HCT116 (cell line): ENCODE measurements around the gene GRB10. TPM values are rescaled to one million over a fixed set of nuclear protein-coding genes. Genes with fewer than 3 reads are reported as not detected.

Source experiments
- ATAC-seq: fragments of 200-7000 bp; cut with Tn5 transposase; 2 replicates; pipeline ENCODE4 v1.9.1; 2020; ENCODE audit warnings: mild to moderate bottlenecking, moderate library complexity
- BruUV-seq: library from RNA; stranded (reverse); fragments of 400-500 nt; replicated peaks from 2 replicates; lab custom pipeline; 2021; lab: Mats Ljungman, UMichigan
- CTCF ChIA-PET: fragments of 300-600 bp; sonication (Branson Sonifier 250); formaldehyde crosslinking; loops from one replicate; lab custom pipeline; 2021; ENCODE audit warnings: antibody characterized with exemption; lab: Charles Lee
- POLR2A ChIA-PET: fragments of 300-600, 350-600 bp; sonication (Branson Sonifier 250); formaldehyde crosslinking; loops from one replicate; lab custom pipeline; 2021; ENCODE audit warnings: antibody characterized with exemption; lab: Charles Lee
- RAD21 ChIA-PET, 2 experiments: fragments of 300-600 bp; sonication (Branson Sonifier 250); formaldehyde crosslinking; loops; one replicate each; lab custom pipeline; 2023; ENCODE audit warnings: low total read pairs in 2 of 2; ENCODE audit not compliant: uncharacterized antibody in 2 of 2, unreplicated experiment in 2 of 2, low non-redundant PET in 1 of 2; lab: Charles Lee
- DNase-seq: peaks from one replicate; pipeline ENCODE4 v3.0.0-alpha.2; 2010; ENCODE audit warnings: low read depth, low spot score
- H2AFZ ChIP-seq: fragments of 200-600 bp; shearing (Covaris generic), sonication (generic); 2 replicates; pipeline ENCODE4 v1.6.1; 2017; ENCODE audit warnings: low read depth, mixed run types, mixed read lengths, antibody characterized with exemption, low read length; ENCODE audit not compliant: poor library complexity, severe bottlenecking
- H3K27ac ChIP-seq: 2 replicates; pipeline ENCODE4 v1.5.1; 2012; ENCODE audit warnings: low read depth, low read length
- H3K27me3 ChIP-seq: fragments of 200-600 bp; sonication (generic); 2 replicates; pipeline ENCODE4 v1.6.1; 2016; ENCODE audit warnings: mixed run types, low read length, mixed read lengths; ENCODE audit not compliant: insufficient read depth
- H3K36me3 ChIP-seq, 2 experiments: fragments of 200-500 bp in 1 of 2; fragments of 200-600 bp in 1 of 2; sonication (Bioruptor generic) in 1 of 2; sonication (generic) in 1 of 2; 2 replicates each; pipeline versions ENCODE4 v1.5.1 to v1.6.1; 2014 to 2016; ENCODE audit warnings: low read length in 2 of 2, inconsistent platforms in 1 of 2, mixed read lengths in 1 of 2, mixed run types in 1 of 2; ENCODE audit not compliant: insufficient read depth in 2 of 2, control insufficient read depth in 1 of 2
- H3K4me1 ChIP-seq, 2 experiments: fragments of 200-600 bp in 1 of 2; sonication (generic) in 1 of 2; 2 replicates each; pipeline versions ENCODE4 v1.5.1 to v1.6.1; 2012 to 2017; ENCODE audit warnings: low read length in 2 of 2, inconsistent platforms in 1 of 2, mild to moderate bottlenecking in 1 of 2, mixed read lengths in 1 of 2, mixed run types in 1 of 2, moderate library complexity in 1 of 2; ENCODE audit not compliant: insufficient read depth in 2 of 2, control insufficient read depth in 1 of 2
- H3K4me2 ChIP-seq: fragments of 200-600 bp; sonication (generic); 2 replicates; pipeline ENCODE4 v1.6.1; 2017; ENCODE audit warnings: mixed run types, low read length, mixed read lengths
- H3K4me3 ChIP-seq, 2 experiments: fragments of 200-600 bp in 1 of 2; sonication (generic) in 1 of 2; replicated peaks in 1 of 2; 2 replicates each; pipeline ENCODE4 v1.5.1; 2011 to 2016; ENCODE audit warnings: low read length in 2 of 2, control low read depth in 1 of 2, low read depth in 1 of 2, mild to moderate bottlenecking in 1 of 2, mixed read lengths in 1 of 2, mixed run types in 1 of 2
- H3K79me2 ChIP-seq: fragments of 200-600 bp; sonication (generic); 2 replicates; pipeline ENCODE4 v1.6.1; 2017; ENCODE audit warnings: mild to moderate bottlenecking, mixed run types, low read length, moderate library complexity, mixed read lengths; ENCODE audit not compliant: insufficient read depth
- H3K9ac ChIP-seq: fragments of 200-600 bp; sonication (generic); 2 replicates; pipeline ENCODE4 v1.6.1; 2016; ENCODE audit warnings: low read length, mixed read lengths
- H3K9me2 ChIP-seq: fragments of 200-600 bp; sonication (generic), shearing (Covaris generic); 2 replicates; pipeline ENCODE4 v1.6.1; 2017; ENCODE audit warnings: mixed run types, mild to moderate bottlenecking, moderate library complexity; ENCODE audit not compliant: insufficient read depth
- H3K9me3 ChIP-seq, 2 experiments: fragments of 200-500 bp in 1 of 2; fragments of 200-600 bp in 1 of 2; sonication (Bioruptor generic) in 1 of 2; sonication (generic) in 1 of 2; 2 replicates each; pipeline ENCODE4 v1.6.1; 2014 to 2017; ENCODE audit warnings: low read length in 2 of 2, mixed read lengths in 2 of 2, inconsistent platforms in 1 of 2, low read depth in 1 of 2, mild to moderate bottlenecking in 1 of 2, mixed run types in 1 of 2, moderate library complexity in 1 of 2; ENCODE audit not compliant: control insufficient read depth in 1 of 2, insufficient read depth in 1 of 2
- H4K20me1 ChIP-seq: fragments of 200-600 bp; sonication (generic), shearing (Covaris generic); 2 replicates; pipeline ENCODE4 v1.6.1; 2017; ENCODE audit warnings: mixed run types, mild to moderate bottlenecking, moderate library complexity; ENCODE audit not compliant: insufficient read depth
- CBX3 ChIP-seq: IDR thresholded peaks from 2 replicates; pipeline ENCODE4 v1.6.1; 2012; ENCODE audit warnings: low read depth
- CEBPB ChIP-seq: IDR thresholded peaks from 2 replicates; pipeline ENCODE4 v1.6.1; 2012; ENCODE audit warnings: low read depth
- EGR1 ChIP-seq: IDR thresholded peaks from 2 replicates; pipeline ENCODE4 v1.6.1; 2012; ENCODE audit warnings: low read depth
- ELF1 ChIP-seq: IDR thresholded peaks from 2 replicates; pipeline ENCODE4 v1.6.1; 2012; ENCODE audit warnings: low read depth, borderline replicate concordance
- REST ChIP-seq: IDR thresholded peaks from 2 replicates; pipeline ENCODE4 v1.6.1; 2012; ENCODE audit warnings: low read depth
- SIN3A ChIP-seq: IDR thresholded peaks from 2 replicates; pipeline ENCODE4 v1.6.1; 2012; ENCODE audit warnings: low read depth
- SP1 ChIP-seq: IDR thresholded peaks from 2 replicates; pipeline ENCODE4 v1.6.1; 2012; ENCODE audit warnings: low read depth
- SRF ChIP-seq: IDR thresholded peaks from 2 replicates; pipeline ENCODE4 v1.6.1; 2012; ENCODE audit warnings: low read depth
- YY1 ChIP-seq: IDR thresholded peaks from 2 replicates; pipeline ENCODE4 v1.6.1; 2011; ENCODE audit warnings: low read length, low read depth, moderate library complexity, mild to moderate bottlenecking; ENCODE audit not compliant: insufficient replicate concordance; ENCODE audit errors: extremely low read depth
- intact Hi-C: fragments of 100-400 bp; cut with micrococcal nuclease; formaldehyde crosslinking; loops from 2 replicates; pipeline ENCODE4 v1.10.0; 2022
- total RNA-seq: library from RNA; stranded (reverse); gene quantifications from one replicate; pipeline ENCODE4 v1.2.1, GENCODE V29; 2021; ENCODE audit not compliant: unreplicated experiment
- TF ChIP-seq, protein P1 (sequence below), 3 experiments: fragments of 200-600 bp in 1 of 3; sonication (generic) in 1 of 3; IDR thresholded peaks in 2 of 3; conservative IDR thresholded peaks in 1 of 3; 2 replicates each; pipeline ENCODE4 v1.5.1; 2012 to 2017; ENCODE audit warnings: low read depth in 2 of 3, low read length in 2 of 3, antibody characterized with exemption in 1 of 3, borderline replicate concordance in 1 of 3, control low read depth in 1 of 3, mild to moderate bottlenecking in 1 of 3, mixed read lengths in 1 of 3, mixed run types in 1 of 3, moderate library complexity in 1 of 3; ENCODE audit not compliant: insufficient read depth in 1 of 3

GRB10 gene
- total RNA-seq, 1 experiment from 2014 or later, result 37.3 TPM

DNA sequence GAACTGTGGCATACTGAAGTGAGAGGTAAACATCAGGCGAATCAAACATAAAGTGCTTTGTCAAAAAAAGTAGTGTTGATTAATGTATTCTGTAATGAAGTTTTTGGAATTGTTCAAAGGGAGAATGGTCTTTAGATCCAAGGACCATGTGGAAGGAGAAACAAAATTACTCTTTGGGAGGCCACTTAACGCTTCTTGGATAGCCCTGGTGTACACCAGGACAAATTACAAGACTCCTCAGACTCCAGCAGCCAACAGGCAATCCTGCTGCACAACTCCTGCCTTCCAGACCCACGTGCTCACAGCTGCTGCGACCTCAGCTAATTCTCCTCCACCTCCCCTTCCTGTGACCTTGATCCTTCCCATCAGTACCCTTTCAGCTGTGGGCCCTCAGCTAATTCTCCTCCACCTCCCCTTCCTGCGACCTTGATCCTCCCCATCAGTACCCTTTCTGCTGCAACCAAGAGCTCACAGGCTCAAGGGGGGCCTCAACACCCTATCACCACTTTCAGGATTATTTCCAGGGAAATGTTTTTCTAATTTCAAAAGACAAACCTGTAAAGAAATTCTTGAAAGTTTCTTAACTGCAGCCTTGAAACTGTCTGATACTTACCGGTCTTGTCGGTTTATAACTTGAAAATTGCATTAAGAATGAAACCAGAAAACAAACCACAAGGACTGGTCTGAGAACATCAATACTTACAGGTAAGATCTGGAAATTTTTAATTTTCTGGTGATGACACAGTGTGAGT, 187.8 kb downstream of the GRB10 start:
- no TSS peak for BruUV-seq
- CTCF ChIA-PET, result interaction anchor here (1.1 kb wide), 1 partner anchor 39 kb away, joined by 3 read pairs; no protein-coding TSS in a partner anchor

GRCh38 chr7:50594136-50594535, 188.6 kb downstream of the GRB10 start:
- CTCF ChIA-PET, result interaction anchor here (1.0 kb wide), 1 partner anchor 9 kb away, joined by 4 read pairs; no protein-coding TSS in a partner anchor
- ATAC-seq, result no peak
- intact Hi-C loops, result no loop called here
- no peak overlapping the region for H3K4me3 ChIP-seq
- RAD21 ChIA-PET, result no interaction called here
- H3K27me3 ChIP-seq, result no peaks in the 10 kb centered on the region
- no peak overlapping the region for H3K27ac ChIP-seq
- peaks cover 0 to 2% of the 10 kb centered on the region in 2 experiments; a peak in 1 of 4 replicates for H3K36me3 ChIP-seq
- no peak for DNase-seq
- no peaks in the 10 kb centered on the region for H3K4me1 ChIP-seq
- no peak overlapping the region for H3K9ac ChIP-seq
- H3K4me2 ChIP-seq, result no peak overlapping the region
- no peaks in the 10 kb centered on the region for H4K20me1 ChIP-seq
- no TSS peak for BruUV-seq
- H2AFZ ChIP-seq, result no peak overlapping the region
- POLR2A ChIA-PET, result no interaction called here
- no peaks in the 10 kb centered on the region for H3K9me2 ChIP-seq
- no peak for TF ChIP-seq EGR1
- TF ChIP-seq REST, result no peak
- TF ChIP-seq CEBPB, result no peak
- TF ChIP-seq SIN3A, result no peak
- TF ChIP-seq SP1, result no peak
- no peak for TF ChIP-seq CBX3
- no peak for TF ChIP-seq SRF
- no peak for TF ChIP-seq YY1
- no peaks in the 10 kb centered on the region for H3K79me2 ChIP-seq
- H3K9me3 ChIP-seq, result no peaks in the 10 kb centered on the region

More for the DNA sequence above, 187.8 kb downstream of the GRB10 start:
- TF ChIP-seq SP1 (no peak), ELF1 (no peak)
- TF ChIP-seq, protein P1, sequence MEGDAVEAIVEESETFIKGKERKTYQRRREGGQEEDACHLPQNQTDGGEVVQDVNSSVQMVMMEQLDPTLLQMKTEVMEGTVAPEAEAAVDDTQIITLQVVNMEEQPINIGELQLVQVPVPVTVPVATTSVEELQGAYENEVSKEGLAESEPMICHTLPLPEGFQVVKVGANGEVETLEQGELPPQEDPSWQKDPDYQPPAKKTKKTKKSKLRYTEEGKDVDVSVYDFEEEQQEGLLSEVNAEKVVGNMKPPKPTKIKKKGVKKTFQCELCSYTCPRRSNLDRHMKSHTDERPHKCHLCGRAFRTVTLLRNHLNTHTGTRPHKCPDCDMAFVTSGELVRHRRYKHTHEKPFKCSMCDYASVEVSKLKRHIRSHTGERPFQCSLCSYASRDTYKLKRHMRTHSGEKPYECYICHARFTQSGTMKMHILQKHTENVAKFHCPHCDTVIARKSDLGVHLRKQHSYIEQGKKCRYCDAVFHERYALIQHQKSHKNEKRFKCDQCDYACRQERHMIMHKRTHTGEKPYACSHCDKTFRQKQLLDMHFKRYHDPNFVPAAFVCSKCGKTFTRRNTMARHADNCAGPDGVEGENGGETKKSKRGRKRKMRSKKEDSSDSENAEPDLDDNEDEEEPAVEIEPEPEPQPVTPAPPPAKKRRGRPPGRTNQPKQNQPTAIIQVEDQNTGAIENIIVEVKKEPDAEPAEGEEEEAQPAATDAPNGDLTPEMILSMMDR (IDR thresholded peaks at IDR 0.05 in 2 of 3, conservative IDR thresholded peaks at IDR 0.05 in 1 of 3; ENCODE audit: borderline replicate concordance in 1 of 3, insufficient read depth in 1 of 3, low read depth in 2 of 3, low read length in 2 of 3), result no peak
- TF ChIP-seq, all 23 proteins: peak for 0
- Histone ChIP-seq H3K79me2 (no peaks in the 10 kb centered on the region), H3K4me1 (no peaks in the 10 kb centered on the region), H3K9ac (no peak overlapping the region), H3K27me3 (no peaks in the 10 kb centered on the region), H3K4me2 (no peak overlapping the region), H3K9me3 (no peaks in the 10 kb centered on the region), H3K36me3 (peaks cover 0 to 2% of the 10 kb centered on the region in 2 experiments; a peak in 1 of 4 replicates), H2AFZ (no peak overlapping the region), H3K4me3 (no peak overlapping the region), H4K20me1 (no peaks in the 10 kb centered on the region), H3K9me2 (no peaks in the 10 kb centered on the region), H3K27ac (no peak overlapping the region)
- POLR2A ChIA-PET, result no interaction called here
- DNase-seq, result no peak
- ATAC-seq, result no peak
- RAD21 ChIA-PET, result no interaction called here
- intact Hi-C loops, result no loop called here
